HCT116 (cell line): ENCODE measurements around the gene CEACAM6. TPM values are rescaled to one million over a fixed set of nuclear protein-coding genes. Genes with fewer than 3 reads are reported as not detected.
A peak's percentile ranks its signal among the peaks of the same experiment; 100 is the strongest.

Experiments
- ATAC-seq: fragments of 200-7000 bp; cut with Tn5 transposase; 2 replicates; pipeline ENCODE4 v1.9.1; 2020; ENCODE audit warnings: mild to moderate bottlenecking, moderate library complexity
- BruUV-seq: library from RNA; stranded (reverse); fragments of 400-500 nt; replicated peaks from 2 replicates; lab custom pipeline; 2021; lab: Mats Ljungman, UMichigan
- CTCF ChIA-PET: fragments of 300-600 bp; sonication (Branson Sonifier 250); formaldehyde crosslinking; loops from one replicate; lab custom pipeline; 2021; ENCODE audit warnings: antibody characterized with exemption; lab: Charles Lee
- POLR2A ChIA-PET: fragments of 300-600, 350-600 bp; sonication (Branson Sonifier 250); formaldehyde crosslinking; loops from one replicate; lab custom pipeline; 2021; ENCODE audit warnings: antibody characterized with exemption; lab: Charles Lee
- RAD21 ChIA-PET, 2 experiments: fragments of 300-600 bp; sonication (Branson Sonifier 250); formaldehyde crosslinking; loops; one replicate each; lab custom pipeline; 2023; ENCODE audit warnings: low total read pairs in 2 of 2; ENCODE audit not compliant: uncharacterized antibody in 2 of 2, unreplicated experiment in 2 of 2, low non-redundant PET in 1 of 2; lab: Charles Lee
- DNase-seq: peaks from one replicate; pipeline ENCODE4 v3.0.0-alpha.2; 2010; ENCODE audit warnings: low read depth, low spot score
- H2AFZ ChIP-seq: fragments of 200-600 bp; shearing (Covaris generic), sonication (generic); 2 replicates; pipeline ENCODE4 v1.6.1; 2017; ENCODE audit warnings: low read depth, mixed run types, mixed read lengths, antibody characterized with exemption, low read length; ENCODE audit not compliant: poor library complexity, severe bottlenecking
- H3K27ac ChIP-seq: 2 replicates; pipeline ENCODE4 v1.5.1; 2012; ENCODE audit warnings: low read depth, low read length
- H3K27me3 ChIP-seq: fragments of 200-600 bp; sonication (generic); 2 replicates; pipeline ENCODE4 v1.6.1; 2016; ENCODE audit warnings: mixed run types, low read length, mixed read lengths; ENCODE audit not compliant: insufficient read depth
- H3K36me3 ChIP-seq, 2 experiments: fragments of 200-500 bp in 1 of 2; fragments of 200-600 bp in 1 of 2; sonication (Bioruptor generic) in 1 of 2; sonication (generic) in 1 of 2; 2 replicates each; pipeline versions ENCODE4 v1.5.1 to v1.6.1; 2014 to 2016; ENCODE audit warnings: low read length in 2 of 2, inconsistent platforms in 1 of 2, mixed read lengths in 1 of 2, mixed run types in 1 of 2; ENCODE audit not compliant: insufficient read depth in 2 of 2, control insufficient read depth in 1 of 2
- H3K4me1 ChIP-seq, 2 experiments: fragments of 200-600 bp in 1 of 2; sonication (generic) in 1 of 2; 2 replicates each; pipeline versions ENCODE4 v1.5.1 to v1.6.1; 2012 to 2017; ENCODE audit warnings: low read length in 2 of 2, inconsistent platforms in 1 of 2, mild to moderate bottlenecking in 1 of 2, mixed read lengths in 1 of 2, mixed run types in 1 of 2, moderate library complexity in 1 of 2; ENCODE audit not compliant: insufficient read depth in 2 of 2, control insufficient read depth in 1 of 2
- H3K4me2 ChIP-seq: fragments of 200-600 bp; sonication (generic); 2 replicates; pipeline ENCODE4 v1.6.1; 2017; ENCODE audit warnings: mixed run types, low read length, mixed read lengths
- H3K4me3 ChIP-seq, 2 experiments: fragments of 200-600 bp in 1 of 2; sonication (generic) in 1 of 2; replicated peaks in 1 of 2; 2 replicates each; pipeline ENCODE4 v1.5.1; 2011 to 2016; ENCODE audit warnings: low read length in 2 of 2, control low read depth in 1 of 2, low read depth in 1 of 2, mild to moderate bottlenecking in 1 of 2, mixed read lengths in 1 of 2, mixed run types in 1 of 2
- H3K79me2 ChIP-seq: fragments of 200-600 bp; sonication (generic); 2 replicates; pipeline ENCODE4 v1.6.1; 2017; ENCODE audit warnings: mild to moderate bottlenecking, mixed run types, low read length, moderate library complexity, mixed read lengths; ENCODE audit not compliant: insufficient read depth
- H3K9ac ChIP-seq: fragments of 200-600 bp; sonication (generic); 2 replicates; pipeline ENCODE4 v1.6.1; 2016; ENCODE audit warnings: low read length, mixed read lengths
- H3K9me2 ChIP-seq: fragments of 200-600 bp; sonication (generic), shearing (Covaris generic); 2 replicates; pipeline ENCODE4 v1.6.1; 2017; ENCODE audit warnings: mixed run types, mild to moderate bottlenecking, moderate library complexity; ENCODE audit not compliant: insufficient read depth
- H3K9me3 ChIP-seq, 2 experiments: fragments of 200-500 bp in 1 of 2; fragments of 200-600 bp in 1 of 2; sonication (Bioruptor generic) in 1 of 2; sonication (generic) in 1 of 2; 2 replicates each; pipeline ENCODE4 v1.6.1; 2014 to 2017; ENCODE audit warnings: low read length in 2 of 2, mixed read lengths in 2 of 2, inconsistent platforms in 1 of 2, low read depth in 1 of 2, mild to moderate bottlenecking in 1 of 2, mixed run types in 1 of 2, moderate library complexity in 1 of 2; ENCODE audit not compliant: control insufficient read depth in 1 of 2, insufficient read depth in 1 of 2
- H4K20me1 ChIP-seq: fragments of 200-600 bp; sonication (generic), shearing (Covaris generic); 2 replicates; pipeline ENCODE4 v1.6.1; 2017; ENCODE audit warnings: mixed run types, mild to moderate bottlenecking, moderate library complexity; ENCODE audit not compliant: insufficient read depth
- CBX3 ChIP-seq: IDR thresholded peaks from 2 replicates; pipeline ENCODE4 v1.6.1; 2012; ENCODE audit warnings: low read depth
- EZH2 ChIP-seq: fragments of 200-600 bp; sonication (generic); IDR thresholded peaks from 2 replicates; pipeline ENCODE4 v1.6.1; 2017; ENCODE audit warnings: antibody characterized with exemption, mixed run types
- FOSL1 ChIP-seq: IDR thresholded peaks from 2 replicates; pipeline ENCODE4 v1.6.1; 2012; ENCODE audit warnings: low read depth
- POLR2AphosphoS5 ChIP-seq: IDR thresholded peaks from 2 replicates; pipeline ENCODE4 v1.6.1; 2011; ENCODE audit warnings: mild to moderate bottlenecking, low read depth, low read length, moderate library complexity
- SRF ChIP-seq: IDR thresholded peaks from 2 replicates; pipeline ENCODE4 v1.6.1; 2012; ENCODE audit warnings: low read depth
- ZFX ChIP-seq: fragments of 450-650 bp; IDR thresholded peaks from 2 replicates; pipeline ENCODE4 v1.6.1; 2017
- intact Hi-C: fragments of 100-400 bp; cut with micrococcal nuclease; formaldehyde crosslinking; loops from 2 replicates; pipeline ENCODE4 v1.10.0; 2022
- total RNA-seq: library from RNA; stranded (reverse); gene quantifications from one replicate; pipeline ENCODE4 v1.2.1, GENCODE V29; 2021; ENCODE audit not compliant: unreplicated experiment
- TF ChIP-seq, protein P1 (sequence below): IDR thresholded peaks from 2 replicates; pipeline ENCODE4 v1.6.1; 2011; ENCODE audit warnings: mild to moderate bottlenecking, low read length, moderate library complexity; ENCODE audit not compliant: insufficient replicate concordance; ENCODE audit errors: extremely low read depth
- TF ChIP-seq, protein P2 (sequence below), 3 experiments: fragments of 200-600 bp in 1 of 3; sonication (generic) in 1 of 3; IDR thresholded peaks in 2 of 3; conservative IDR thresholded peaks in 1 of 3; 2 replicates each; pipeline ENCODE4 v1.5.1; 2012 to 2017; ENCODE audit warnings: low read depth in 2 of 3, low read length in 2 of 3, antibody characterized with exemption in 1 of 3, borderline replicate concordance in 1 of 3, control low read depth in 1 of 3, mild to moderate bottlenecking in 1 of 3, mixed read lengths in 1 of 3, mixed run types in 1 of 3, moderate library complexity in 1 of 3; ENCODE audit not compliant: insufficient read depth in 1 of 3
- TF ChIP-seq, protein P3 (sequence below): IDR thresholded peaks from 2 replicates; pipeline ENCODE4 v1.6.1; 2012

The CEACAM6 gene
- total RNA-seq, 1 experiment from 2014 or later = 0.59 TPM

DNA sequence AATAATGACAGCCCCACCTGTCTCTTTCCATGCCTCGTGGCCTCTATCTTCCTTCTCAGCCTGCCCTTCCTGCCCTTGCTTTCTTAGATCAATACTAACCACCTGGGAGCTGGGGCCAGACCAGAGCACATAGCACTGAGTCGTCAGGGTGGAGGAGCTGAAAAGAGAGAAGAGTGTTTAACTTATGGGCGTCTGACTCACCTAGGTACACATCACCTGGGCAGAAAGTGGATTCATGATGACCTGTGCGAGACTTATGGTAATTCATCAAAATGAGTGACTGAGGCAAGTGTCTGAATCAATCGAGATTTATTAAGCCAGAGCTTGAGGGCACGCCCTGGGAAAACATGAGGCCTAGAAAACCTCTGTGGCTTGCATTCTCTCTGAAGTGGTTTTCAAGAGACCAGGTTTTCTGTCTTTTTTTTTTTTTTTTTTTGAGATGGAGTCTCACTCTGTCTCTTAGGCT is 19.2 kb downstream of the CEACAM6 start (continued):
- TF ChIP-seq, protein P1, sequence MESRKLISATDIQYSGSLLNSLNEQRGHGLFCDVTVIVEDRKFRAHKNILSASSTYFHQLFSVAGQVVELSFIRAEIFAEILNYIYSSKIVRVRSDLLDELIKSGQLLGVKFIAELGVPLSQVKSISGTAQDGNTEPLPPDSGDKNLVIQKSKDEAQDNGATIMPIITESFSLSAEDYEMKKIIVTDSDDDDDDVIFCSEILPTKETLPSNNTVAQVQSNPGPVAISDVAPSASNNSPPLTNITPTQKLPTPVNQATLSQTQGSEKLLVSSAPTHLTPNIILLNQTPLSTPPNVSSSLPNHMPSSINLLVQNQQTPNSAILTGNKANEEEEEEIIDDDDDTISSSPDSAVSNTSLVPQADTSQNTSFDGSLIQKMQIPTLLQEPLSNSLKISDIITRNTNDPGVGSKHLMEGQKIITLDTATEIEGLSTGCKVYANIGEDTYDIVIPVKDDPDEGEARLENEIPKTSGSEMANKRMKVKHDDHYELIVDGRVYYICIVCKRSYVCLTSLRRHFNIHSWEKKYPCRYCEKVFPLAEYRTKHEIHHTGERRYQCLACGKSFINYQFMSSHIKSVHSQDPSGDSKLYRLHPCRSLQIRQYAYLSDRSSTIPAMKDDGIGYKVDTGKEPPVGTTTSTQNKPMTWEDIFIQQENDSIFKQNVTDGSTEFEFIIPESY = peak; percentile 53
- peak; percentile 55; the same call in 1 of the 2 replicates for TF ChIP-seq SRF
- peak; percentile 88 for TF ChIP-seq FOSL1

DNA sequence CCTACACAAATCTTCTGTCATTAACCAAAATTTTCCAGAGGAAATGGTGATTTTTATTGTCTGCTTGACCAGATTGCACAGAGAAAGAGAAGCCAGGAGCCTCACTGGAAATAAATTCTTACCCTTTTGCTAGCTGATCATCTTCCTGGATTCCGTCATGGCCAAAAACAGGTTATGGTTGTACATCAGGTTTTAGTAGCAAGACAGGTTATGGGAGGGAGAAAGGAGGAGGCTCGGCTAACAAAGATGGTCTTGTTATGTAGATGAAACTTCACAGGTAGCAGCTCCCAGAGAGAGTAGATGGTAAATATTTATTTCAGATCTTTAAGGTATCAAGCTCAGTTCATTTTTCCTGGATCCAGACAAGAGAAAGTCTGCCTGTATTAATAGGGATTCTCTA is 21.4 kb downstream of the CEACAM6 start:
- CTCF ChIA-PET = interaction anchor here (1.2 to 4.0 kb wide), 3 partner anchors 8 to 23 kb away, joined by 3 to 32 read pairs (median 4); partner anchors contain the start of gene CEACAM6
- TF ChIP-seq, protein P2, sequence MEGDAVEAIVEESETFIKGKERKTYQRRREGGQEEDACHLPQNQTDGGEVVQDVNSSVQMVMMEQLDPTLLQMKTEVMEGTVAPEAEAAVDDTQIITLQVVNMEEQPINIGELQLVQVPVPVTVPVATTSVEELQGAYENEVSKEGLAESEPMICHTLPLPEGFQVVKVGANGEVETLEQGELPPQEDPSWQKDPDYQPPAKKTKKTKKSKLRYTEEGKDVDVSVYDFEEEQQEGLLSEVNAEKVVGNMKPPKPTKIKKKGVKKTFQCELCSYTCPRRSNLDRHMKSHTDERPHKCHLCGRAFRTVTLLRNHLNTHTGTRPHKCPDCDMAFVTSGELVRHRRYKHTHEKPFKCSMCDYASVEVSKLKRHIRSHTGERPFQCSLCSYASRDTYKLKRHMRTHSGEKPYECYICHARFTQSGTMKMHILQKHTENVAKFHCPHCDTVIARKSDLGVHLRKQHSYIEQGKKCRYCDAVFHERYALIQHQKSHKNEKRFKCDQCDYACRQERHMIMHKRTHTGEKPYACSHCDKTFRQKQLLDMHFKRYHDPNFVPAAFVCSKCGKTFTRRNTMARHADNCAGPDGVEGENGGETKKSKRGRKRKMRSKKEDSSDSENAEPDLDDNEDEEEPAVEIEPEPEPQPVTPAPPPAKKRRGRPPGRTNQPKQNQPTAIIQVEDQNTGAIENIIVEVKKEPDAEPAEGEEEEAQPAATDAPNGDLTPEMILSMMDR (IDR thresholded peaks at IDR 0.05 in 2 of 3, conservative IDR thresholded peaks at IDR 0.05 in 1 of 3; ENCODE audit: borderline replicate concordance in 1 of 3, insufficient read depth in 1 of 3, low read depth in 2 of 3, low read length in 2 of 3) = no peak
- TF ChIP-seq POLR2AphosphoS5 = no peak
- TF ChIP-seq, protein P3, sequence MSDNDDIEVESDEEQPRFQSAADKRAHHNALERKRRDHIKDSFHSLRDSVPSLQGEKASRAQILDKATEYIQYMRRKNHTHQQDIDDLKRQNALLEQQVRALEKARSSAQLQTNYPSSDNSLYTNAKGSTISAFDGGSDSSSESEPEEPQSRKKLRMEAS = no peak
- no peak for TF ChIP-seq SRF
- TF ChIP-seq CBX3 = no peak
- TF ChIP-seq ZFX = no peak
- no peak for TF ChIP-seq EZH2
- intact Hi-C loops = no loop called here

More for the DNA sequence above, 21.4 kb downstream of the CEACAM6 start:
- H3K9me2 ChIP-seq = no peaks in the 10 kb centered on the region
- no TSS peak for BruUV-seq
- DNase-seq (no peak), ATAC-seq (no peak)
- no peak overlapping the region for H3K9ac ChIP-seq
- no peaks in the 10 kb centered on the region for H3K79me2 ChIP-seq
- H3K27me3 ChIP-seq = peaks cover 62% of the 10 kb centered on the region
- H3K4me3 ChIP-seq = no peak overlapping the region
- H3K9me3 ChIP-seq = no peaks in the 10 kb centered on the region
- no peak overlapping the region for H3K4me2 ChIP-seq
- H3K36me3 ChIP-seq = no peaks in the 10 kb centered on the region
- no peaks in the 10 kb centered on the region for H4K20me1 ChIP-seq
- H3K27ac ChIP-seq = no peak overlapping the region
- ChIA-PET RAD21 (no interaction called here), POLR2A (no interaction called here)
- H3K4me1 ChIP-seq = peaks cover 3 to 23% of the 10 kb centered on the region in 2 experiments
- H2AFZ ChIP-seq = no peak overlapping the region
